Measurements from ENCODE around the gene CGN. TPM values are rescaled to one million over a fixed set of nuclear protein-coding genes. Genes with fewer than 3 reads are reported as not detected.

The CGN gene
- polyA plus RNA-seq, 1 experiment, result 0.31 TPM

GRCh38 chr1:151478923-151479322, 32.3 kb upstream of the CGN start:
- ChIA-PET POLR2A (interaction anchor here (1.2 kb wide), 1 partner anchor 16 kb away, joined by 4 read pairs; no protein-coding TSS in a partner anchor), CTCF (interaction anchor here (1.3 kb wide), 1 partner anchor 256 kb away, joined by 3 read pairs; no protein-coding TSS in a partner anchor)
- no peak overlapping the region for H3K27ac ChIP-seq (ENCODE audit: low read depth, low read length)
- DNase-seq (ENCODE audit: low read depth, low spot score), result no peak
- no peak for TF ChIP-seq CTCF (IDR thresholded peaks at IDR 0.05; ENCODE audit: low read depth, low read length)
- H3K4me3 ChIP-seq (ENCODE audit: low read depth, low read length), result no peak overlapping the region
- H3K9me3 ChIP-seq (ENCODE audit: control insufficient read depth, insufficient read depth, low read length), result peaks cover 8% of the 10 kb centered on the region
- H3K27me3 ChIP-seq (ENCODE audit: control insufficient read depth, insufficient read depth, low read length), result no peaks in the 10 kb centered on the region

- ChIA-PET CTCF (interaction anchor here (1.3 kb wide), 1 partner anchor 255 kb away, joined by 3 read pairs; no protein-coding TSS in a partner anchor), POLR2A (interaction anchor here (1.2 kb wide), 1 partner anchor 15 kb away, joined by 4 read pairs; no protein-coding TSS in a partner anchor)
- Histone ChIP-seq H3K27ac (ENCODE audit: low read depth, low read length) (no peak overlapping the region), H3K4me3 (ENCODE audit: low read depth, low read length) (no peak overlapping the region), H3K9me3 (ENCODE audit: control insufficient read depth, insufficient read depth, low read length) (peaks cover 8% of the 10 kb centered on the region), H3K27me3 (ENCODE audit: control insufficient read depth, insufficient read depth, low read length) (no peaks in the 10 kb centered on the region)
- TF ChIP-seq CTCF (IDR thresholded peaks at IDR 0.05; ENCODE audit: low read depth, low read length), result no peak
- no peak for DNase-seq (ENCODE audit: low read depth, low spot score)
Measured at GRCh38 chr1:151479462-151479861, 31.7 kb upstream of the CGN start.

- POLR2A ChIA-PET, result no interaction called here
- no peak for DNase-seq (ENCODE audit: low read depth, low spot score)
- CTCF ChIA-PET, result no interaction called here
- H3K9me3 ChIP-seq (ENCODE audit: control insufficient read depth, insufficient read depth, low read length), result peaks cover 8% of the 10 kb centered on the region
- H3K4me3 ChIP-seq (ENCODE audit: low read depth, low read length), result no peak overlapping the region
- H3K27ac ChIP-seq (ENCODE audit: low read depth, low read length), result no peak overlapping the region
- no peaks in the 10 kb centered on the region for H3K27me3 ChIP-seq (ENCODE audit: control insufficient read depth, insufficient read depth, low read length)
- TF ChIP-seq CTCF (IDR thresholded peaks at IDR 0.05; ENCODE audit: low read depth, low read length), result no peak
Measured at GRCh38 chr1:151482017-151482416, 29.2 kb upstream of the CGN start.

GRCh38 chr1:151485685-151486255, 25.4 kb upstream of the CGN start:
- POLR2A ChIA-PET, result no interaction called here
- H3K9me3 ChIP-seq (ENCODE audit: control insufficient read depth, insufficient read depth, low read length), result peaks cover 8% of the 10 kb centered on the region
- TF ChIP-seq CTCF (IDR thresholded peaks at IDR 0.05; ENCODE audit: low read depth, low read length), result no peak
- no peak overlapping the region for H3K4me3 ChIP-seq (ENCODE audit: low read depth, low read length)
- CTCF ChIA-PET, result interaction anchor here (0.6 to 1.5 kb wide), 4 partner anchors 47 to 393 kb away, joined by 3 to 13 read pairs (median 4); no protein-coding TSS in a partner anchor
- DNase-seq (ENCODE audit: low read depth, low spot score), result no peak
- H3K27me3 ChIP-seq (ENCODE audit: control insufficient read depth, insufficient read depth, low read length), result no peaks in the 10 kb centered on the region
- no peak overlapping the region for H3K27ac ChIP-seq (ENCODE audit: low read depth, low read length)

GRCh38 chr1:151486557-151486956, 24.6 kb upstream of the CGN start:
- no peak overlapping the region for H3K4me3 ChIP-seq (ENCODE audit: low read depth, low read length)
- POLR2A ChIA-PET, result no interaction called here
- no peak overlapping the region for H3K27ac ChIP-seq (ENCODE audit: low read depth, low read length)
- TF ChIP-seq CTCF (IDR thresholded peaks at IDR 0.05; ENCODE audit: low read depth, low read length), result no peak
- H3K27me3 ChIP-seq (ENCODE audit: control insufficient read depth, insufficient read depth, low read length), result no peaks in the 10 kb centered on the region
- CTCF ChIA-PET, result no interaction called here
- DNase-seq (ENCODE audit: low read depth, low spot score), result no peak
- peaks cover 8% of the 10 kb centered on the region for H3K9me3 ChIP-seq (ENCODE audit: control insufficient read depth, insufficient read depth, low read length)
